Measurements from ENCODE around the gene PNRC1. TPM values are rescaled to one million over a fixed set of nuclear protein-coding genes. Genes with fewer than 3 reads are reported as not detected.
"Not testable (repeated sequence)": the region's sequence is repeated elsewhere in the genome, so short reads cannot be mapped to it uniquely, and the experiment has no call there.

The PNRC1 gene
- total and polyA plus RNA-seq, 8 donors = 143 to 186 (median 159) TPM

GRCh38 chr6:89057759-89058158, 22.8 kb upstream of the PNRC1 start:
- no peak overlapping the region for H3K4me3 ChIP-seq
- intact Hi-C loops (cut with DNase I) = no loop called here
- TF ChIP-seq CTCF (IDR thresholded peaks at IDR 0.05) = no peak
- no peak for DNase-seq
- H3K36me3 ChIP-seq = no peaks in the 10 kb centered on the region
- no peak overlapping the region for H3K27ac ChIP-seq
- ATAC-seq = no peak
- H3K27me3 ChIP-seq = no peaks in the 10 kb centered on the region
- no peaks in the 10 kb centered on the region for H3K9me3 ChIP-seq
- no peaks in the 10 kb centered on the region for H3K4me1 ChIP-seq

- no peak overlapping the region for H3K27ac ChIP-seq
- TF ChIP-seq CTCF (IDR thresholded peaks at IDR 0.05) = no peak
- no peaks in the 10 kb centered on the region for H3K9me3 ChIP-seq
- no peaks in the 10 kb centered on the region for H3K27me3 ChIP-seq
- no peaks in the 10 kb centered on the region for H3K36me3 ChIP-seq
- H3K4me3 ChIP-seq = no peak overlapping the region
- no peaks in the 10 kb centered on the region for H3K4me1 ChIP-seq
- no peak for ATAC-seq
- intact Hi-C loops (cut with DNase I) = no loop called here
- no peak for DNase-seq
Measured at GRCh38 chr6:89058627-89059026, 21.9 kb upstream of the PNRC1 start.

GRCh38 chr6:89059227-89059626, 21.3 kb upstream of the PNRC1 start:
- H3K4me3 ChIP-seq = no peak overlapping the region
- DNase-seq (no peak), ATAC-seq (no peak)
- H3K9me3 ChIP-seq = no peaks in the 10 kb centered on the region
- no peaks in the 10 kb centered on the region for H3K4me1 ChIP-seq
- no peak overlapping the region for H3K27ac ChIP-seq
- TF ChIP-seq CTCF (IDR thresholded peaks at IDR 0.05) = no peak
- no peaks in the 10 kb centered on the region for H3K27me3 ChIP-seq
- no peaks in the 10 kb centered on the region for H3K36me3 ChIP-seq
- intact Hi-C loops (cut with DNase I) = no loop called here

DNA sequence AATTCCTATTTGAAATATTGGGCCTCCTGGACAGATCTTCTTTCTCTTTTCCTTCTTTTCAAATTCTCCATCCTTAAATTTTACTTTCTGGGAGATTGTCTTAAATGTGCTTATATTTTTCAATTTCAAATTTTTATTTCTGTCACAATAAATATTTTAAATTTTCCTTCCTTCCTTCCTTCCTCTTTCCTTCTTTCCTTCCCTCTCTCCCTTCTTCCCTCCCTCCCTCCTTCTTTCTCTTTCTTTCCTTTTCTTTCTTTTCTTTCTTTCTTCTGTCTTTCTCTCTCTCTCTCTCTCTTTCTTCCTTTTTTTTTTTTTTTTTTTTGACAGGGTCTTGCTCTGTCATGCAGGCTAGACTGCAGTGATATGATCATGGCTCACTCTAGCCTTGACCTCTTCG, 16.7 kb upstream of the PNRC1 start:
- H3K9me3 ChIP-seq = no peaks in the 10 kb centered on the region
- H3K4me3 ChIP-seq = no peak overlapping the region
- H3K27ac ChIP-seq = no peak overlapping the region
- no peak for TF ChIP-seq CTCF (IDR thresholded peaks at IDR 0.05)
- H3K36me3 ChIP-seq = no peaks in the 10 kb centered on the region
- ATAC-seq (no peak), DNase-seq (no peak)
- no peaks in the 10 kb centered on the region for H3K27me3 ChIP-seq
- peaks cover 0 to 11% of the 10 kb centered on the region in 2 donors for H3K4me1 ChIP-seq
- intact Hi-C loops (cut with DNase I) = no loop called here

DNA sequence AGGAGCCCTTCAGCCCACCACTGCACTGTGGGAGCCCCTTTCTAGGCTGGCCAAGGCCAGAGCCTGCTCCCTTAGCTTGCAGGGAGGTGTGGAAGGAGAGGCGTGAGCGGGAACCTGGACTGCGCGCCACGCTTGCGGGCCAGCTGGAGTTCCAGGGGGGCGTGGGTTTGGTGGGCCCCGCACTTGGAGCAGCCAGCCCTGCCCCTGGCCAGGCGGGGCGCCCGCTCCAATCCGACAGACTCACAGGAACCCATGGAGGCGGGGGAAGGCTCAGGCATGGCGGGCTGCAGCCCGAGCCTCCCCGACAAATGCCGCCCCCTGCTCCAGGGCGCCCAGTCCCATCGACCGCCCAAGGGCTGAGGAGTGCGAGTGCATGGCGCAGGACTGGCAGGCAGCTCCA, 15.6 kb upstream of the PNRC1 start:
- intact Hi-C loops (cut with DNase I); H3K36me3 ChIP-seq; ATAC-seq; DNase-seq; H3K27me3 ChIP-seq; H3K4me3 ChIP-seq; H3K27ac ChIP-seq; H3K9me3 ChIP-seq: not testable (repeated sequence)
- H3K4me1 ChIP-seq = peaks cover 0 to 11% of the 10 kb centered on the region in 2 donors

DNA sequence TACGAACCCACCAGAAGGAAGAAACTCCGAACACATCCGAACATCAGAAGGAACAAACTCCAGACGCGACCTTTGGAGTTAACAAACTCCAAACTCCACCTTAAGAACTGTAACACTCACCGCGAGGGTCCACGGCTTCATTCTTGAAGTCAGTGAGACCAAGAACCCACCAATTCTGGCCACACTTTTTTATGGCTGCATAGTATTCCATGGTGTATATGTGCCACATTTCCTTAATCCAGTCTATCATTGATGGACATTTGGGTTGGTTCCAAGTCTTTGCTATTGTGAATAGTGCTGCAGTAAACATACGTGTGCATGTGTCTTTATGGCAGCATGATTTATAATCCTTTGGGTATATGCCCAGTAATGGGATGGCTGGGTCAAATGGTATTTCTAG, 14.4 kb upstream of the PNRC1 start:
- ATAC-seq; H3K27me3 ChIP-seq; H3K36me3 ChIP-seq; intact Hi-C loops (cut with DNase I); H3K4me3 ChIP-seq; H3K27ac ChIP-seq; DNase-seq; H3K9me3 ChIP-seq: not testable (repeated sequence)
- peaks cover 0 to 11% of the 10 kb centered on the region in 2 donors for H3K4me1 ChIP-seq

Data from left lung (tissue), 10 donors.